ENCODE measurements around the gene VEGFD.

VEGFD gene

GRCh38 chrX:15320297-15320696 lies 63.9 kb downstream of the VEGFD start:
- TF ChIP-seq MAX (IDR thresholded peaks at IDR 0.05; ENCODE audit: low read depth, low read length) (no peak), POLR2A (IDR thresholded peaks at IDR 0.05; ENCODE audit: extremely low read depth, insufficient read length) (no peak), MYC (IDR thresholded peaks at IDR 0.05; ENCODE audit: low read depth, low read length) (no peak), CTCF (IDR thresholded peaks at IDR 0.05; ENCODE audit: low read depth, low read length) (no peak)
- DNase-seq (ENCODE audit: low read depth), result no peak

GRCh38 chrX:15319075-15319474 lies 65.1 kb downstream of the VEGFD start:
- DNase-seq (ENCODE audit: low read depth), result no peak
- no peak overlapping the region for H3K4me3 ChIP-seq (ENCODE audit: low read depth, low read length)
- no peak for TF ChIP-seq MYC (IDR thresholded peaks at IDR 0.05; ENCODE audit: low read depth, low read length)
- no peak for TF ChIP-seq MAX (IDR thresholded peaks at IDR 0.05; ENCODE audit: low read depth, low read length)
- no peak for TF ChIP-seq POLR2A (IDR thresholded peaks at IDR 0.05; ENCODE audit: extremely low read depth, insufficient read length)
- TF ChIP-seq CTCF (IDR thresholded peaks at IDR 0.05; ENCODE audit: low read depth, low read length), result no peak

More at GRCh38 chrX:15320297-15320696, 63.9 kb downstream of the VEGFD start:
- no peak overlapping the region for H3K4me3 ChIP-seq (ENCODE audit: low read depth, low read length)

- no peak for DNase-seq (ENCODE audit: low read depth)
- H3K4me3 ChIP-seq (ENCODE audit: low read depth, low read length), result no peak within 1 kb of the TSS
- TF ChIP-seq CTCF (IDR thresholded peaks at IDR 0.05; ENCODE audit: low read depth, low read length), result no peak
- TF ChIP-seq POLR2A (IDR thresholded peaks at IDR 0.05; ENCODE audit: extremely low read depth, insufficient read length), result no peak
- TF ChIP-seq MAX (IDR thresholded peaks at IDR 0.05; ENCODE audit: low read depth, low read length), result no peak
- TF ChIP-seq MYC (IDR thresholded peaks at IDR 0.05; ENCODE audit: low read depth, low read length), result no peak
Observed at GRCh38 chrX:15315509-15315908, 68.7 kb downstream of the VEGFD start, which contains the start of gene ASB11. ASB11 (minus strand) TSS chrX:15315640; CDS start chrX:15315605, 35 bp downstream.

GRCh38 chrX:15314472-15314871 lies 69.7 kb downstream of the VEGFD start:
- no peak for DNase-seq (ENCODE audit: low read depth)
- H3K4me3 ChIP-seq (ENCODE audit: low read depth, low read length), result no peak overlapping the region
- TF ChIP-seq POLR2A (IDR thresholded peaks at IDR 0.05; ENCODE audit: extremely low read depth, insufficient read length) (no peak), CTCF (IDR thresholded peaks at IDR 0.05; ENCODE audit: low read depth, low read length) (no peak), MAX (IDR thresholded peaks at IDR 0.05; ENCODE audit: low read depth, low read length) (no peak), MYC (IDR thresholded peaks at IDR 0.05; ENCODE audit: low read depth, low read length) (no peak)

GRCh38 chrX:15311119-15311518 lies 73.1 kb downstream of the VEGFD start:
- TF ChIP-seq CTCF (IDR thresholded peaks at IDR 0.05; ENCODE audit: low read depth, low read length) (no peak), POLR2A (IDR thresholded peaks at IDR 0.05; ENCODE audit: extremely low read depth, insufficient read length) (no peak), MYC (IDR thresholded peaks at IDR 0.05; ENCODE audit: low read depth, low read length) (no peak), MAX (IDR thresholded peaks at IDR 0.05; ENCODE audit: low read depth, low read length) (no peak)
- no peak for DNase-seq (ENCODE audit: low read depth)
- H3K4me3 ChIP-seq (ENCODE audit: low read depth, low read length), result no peak overlapping the region

Data from NB4 (cell line).